ENCODE measurements around the gene SNTB2.
A peak's percentile ranks its signal among the peaks of the same experiment; 100 is the strongest.

Gene SNTB2

DNA sequence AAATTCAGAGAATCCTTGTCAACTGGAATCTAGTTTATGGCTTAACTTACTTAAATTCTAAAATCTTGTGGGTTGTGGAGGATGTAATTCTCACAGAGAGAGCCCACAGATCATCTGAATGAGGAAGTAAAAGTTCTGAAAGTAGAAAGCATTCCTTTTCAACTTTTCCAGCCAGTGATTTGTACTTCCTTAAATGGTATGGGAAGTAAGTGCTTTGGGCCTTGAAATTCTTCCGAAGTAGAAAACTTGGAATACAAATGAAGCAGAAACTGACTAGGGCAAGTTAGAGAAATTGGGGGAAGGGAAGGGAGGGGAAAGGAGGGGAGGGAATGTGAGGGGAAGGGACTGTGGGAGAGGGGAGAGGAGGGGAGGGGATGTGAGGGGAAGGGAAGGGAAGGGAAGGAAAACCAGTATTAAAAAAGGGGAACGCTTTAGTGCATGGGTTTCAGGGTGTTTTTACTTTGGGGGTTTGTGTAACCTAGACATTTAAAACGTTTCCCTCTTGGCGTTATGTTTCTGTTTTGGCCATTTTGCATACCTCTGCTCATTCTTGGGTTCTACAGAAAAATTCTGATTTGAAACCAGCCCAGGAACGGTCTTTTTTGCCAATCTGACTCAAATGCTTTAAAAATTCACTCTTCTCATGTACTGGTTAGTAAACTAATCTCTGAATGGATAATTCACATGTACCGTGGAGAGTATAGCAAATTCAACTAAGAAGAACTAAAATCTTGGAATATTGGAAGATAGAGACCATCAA, 15.5 kb upstream of the SNTB2 start:
- H3K79me2 ChIP-seq (ENCODE audit: control insufficient read depth, insufficient read depth, low read length, poor library complexity) = no peaks in the 10 kb centered on the region
- H3K27me3 ChIP-seq (ENCODE audit: insufficient read depth, low read length) = no peaks in the 10 kb centered on the region
- peak overlapping the region; percentile 33 for H4K91ac ChIP-seq (ENCODE audit: low read depth, low read length)
- no peak overlapping the region for H3K18ac ChIP-seq (ENCODE audit: low read length)
- peaks cover 1 to 6% of the 10 kb centered on the region in 2 experiments for H3K36me3 ChIP-seq (ENCODE audit: control insufficient read depth in 1 of 2, insufficient read depth in 2 of 2, low read length in 2 of 2)
- peak in 1 of 2 donors; percentile 29 for DNase-seq
- H3K9me3 ChIP-seq (ENCODE audit: insufficient read depth, low read depth, low read length) = no peaks in the 10 kb centered on the region
- H3K23ac ChIP-seq (ENCODE audit: low read length) = no peak overlapping the region
- H2BK12ac ChIP-seq (ENCODE audit: low read length) = no peak overlapping the region
- no peak overlapping the region for H4K8ac ChIP-seq (ENCODE audit: low read depth, low read length)
- H2AFZ ChIP-seq (ENCODE audit: insufficient read depth, low read length, poor library complexity) = no peak overlapping the region
- no peak overlapping the region for H2AK5ac ChIP-seq (ENCODE audit: low read length)
- peaks cover 5 to 10% of the 10 kb centered on the region in 2 experiments for H3K4me1 ChIP-seq (ENCODE audit: control insufficient read depth in 1 of 2, insufficient read depth in 2 of 2, low read length in 2 of 2)
- no peak overlapping the region for H2BK5ac ChIP-seq (ENCODE audit: low read depth, low read length, poor library complexity)
- H3K27ac ChIP-seq (ENCODE audit: low read depth, low read length) = peak overlapping the region; percentile 72
- no peak overlapping the region for H4K12ac ChIP-seq (ENCODE audit: low read depth, low read length)
- H3K4ac ChIP-seq (ENCODE audit: low read depth, low read length) = no peak overlapping the region
- no peak overlapping the region for H3K9ac ChIP-seq (ENCODE audit: low read length)
- H3K4me2 ChIP-seq (ENCODE audit: low read length) = no peak overlapping the region
- WGBS (ENCODE audit: extremely low coverage, insufficient coverage, insufficient read length) = no CpG with 5 or more reads among the region's 6 CpGs
- no peak overlapping the region for H2BK120ac ChIP-seq (ENCODE audit: insufficient read depth, low read length, poor library complexity)
- no peak overlapping the region for H3K14ac ChIP-seq (ENCODE audit: low read length)
- H3K4me3 ChIP-seq (ENCODE audit: low read depth, low read length) = no peak overlapping the region
- peaks cover 3% of the 10 kb centered on the region for H3K79me1 ChIP-seq (ENCODE audit: low read length)

DNA sequence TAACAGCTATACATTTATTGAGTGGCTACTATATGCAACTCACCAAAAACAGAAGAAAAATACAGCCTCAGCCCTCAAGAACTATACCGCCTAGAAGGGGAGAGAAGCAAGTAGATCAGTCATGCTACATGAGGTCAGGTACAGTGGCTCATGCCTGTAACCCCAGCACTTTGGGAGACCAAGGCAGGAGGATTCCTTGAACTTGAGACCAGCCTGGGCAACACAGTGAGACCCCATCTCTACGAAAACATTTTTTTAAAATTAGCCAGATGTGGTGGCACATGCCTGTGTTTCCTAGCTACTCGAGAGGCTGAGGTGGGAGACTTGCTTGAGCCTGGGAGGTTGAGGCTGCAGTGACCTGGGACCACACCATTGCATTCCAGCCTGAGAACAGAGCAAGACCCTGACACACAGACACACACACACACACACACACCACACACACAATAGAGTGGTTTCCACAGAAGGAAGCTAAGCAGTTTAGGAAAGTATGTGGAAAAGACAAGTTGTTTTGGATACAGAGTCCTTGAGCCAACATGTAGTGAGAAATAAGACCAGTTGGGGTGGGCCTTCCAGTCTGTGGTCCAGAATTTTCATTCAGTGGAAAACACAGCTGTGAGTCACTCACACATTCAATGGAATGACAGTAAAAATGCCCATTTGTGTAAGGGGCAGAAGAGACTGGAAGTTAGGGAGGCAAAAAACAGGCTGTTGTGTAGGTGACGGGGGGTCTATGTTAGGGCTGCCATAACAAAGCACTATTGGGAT, 10.7 kb upstream of the SNTB2 start:
- Histone ChIP-seq H4K12ac (ENCODE audit: low read depth, low read length) (no peak overlapping the region), H2BK120ac (ENCODE audit: insufficient read depth, low read length, poor library complexity) (no peak overlapping the region), H2BK12ac (ENCODE audit: low read length) (no peak overlapping the region), H3K27ac (ENCODE audit: low read depth, low read length) (no peak overlapping the region), H4K8ac (ENCODE audit: low read depth, low read length) (no peak overlapping the region), H3K9me3 (ENCODE audit: insufficient read depth, low read depth, low read length) (no peaks in the 10 kb centered on the region), H3K14ac (ENCODE audit: low read length) (no peak overlapping the region), H3K4me2 (ENCODE audit: low read length) (no peak overlapping the region), H3K79me1 (ENCODE audit: low read length) (peaks cover 3% of the 10 kb centered on the region), H3K4ac (ENCODE audit: low read depth, low read length) (no peak overlapping the region), H3K23ac (ENCODE audit: low read length) (no peak overlapping the region), H2AK5ac (ENCODE audit: low read length) (no peak overlapping the region), H2BK5ac (ENCODE audit: low read depth, low read length, poor library complexity) (no peak overlapping the region), H3K79me2 (ENCODE audit: control insufficient read depth, insufficient read depth, low read length, poor library complexity) (no peaks in the 10 kb centered on the region), H2AFZ (ENCODE audit: insufficient read depth, low read length, poor library complexity) (no peak overlapping the region), H3K4me1 (ENCODE audit: control insufficient read depth in 1 of 2, insufficient read depth in 2 of 2, low read length in 2 of 2) (peaks cover 5 to 10% of the 10 kb centered on the region in 2 experiments), H3K18ac (ENCODE audit: low read length) (no peak overlapping the region), H3K4me3 (ENCODE audit: low read depth, low read length) (no peak overlapping the region), H3K36me3 (ENCODE audit: control insufficient read depth in 1 of 2, insufficient read depth in 2 of 2, low read length in 2 of 2) (no peaks in the 10 kb centered on the region), H4K91ac (ENCODE audit: low read depth, low read length) (no peak overlapping the region), H3K9ac (ENCODE audit: low read length) (no peak overlapping the region), H3K27me3 (ENCODE audit: insufficient read depth, low read length) (no peaks in the 10 kb centered on the region)
- no peak for DNase-seq
- WGBS (ENCODE audit: extremely low coverage, insufficient coverage, insufficient read length) = no CpG with 5 or more reads among the region's 4 CpGs

DNA sequence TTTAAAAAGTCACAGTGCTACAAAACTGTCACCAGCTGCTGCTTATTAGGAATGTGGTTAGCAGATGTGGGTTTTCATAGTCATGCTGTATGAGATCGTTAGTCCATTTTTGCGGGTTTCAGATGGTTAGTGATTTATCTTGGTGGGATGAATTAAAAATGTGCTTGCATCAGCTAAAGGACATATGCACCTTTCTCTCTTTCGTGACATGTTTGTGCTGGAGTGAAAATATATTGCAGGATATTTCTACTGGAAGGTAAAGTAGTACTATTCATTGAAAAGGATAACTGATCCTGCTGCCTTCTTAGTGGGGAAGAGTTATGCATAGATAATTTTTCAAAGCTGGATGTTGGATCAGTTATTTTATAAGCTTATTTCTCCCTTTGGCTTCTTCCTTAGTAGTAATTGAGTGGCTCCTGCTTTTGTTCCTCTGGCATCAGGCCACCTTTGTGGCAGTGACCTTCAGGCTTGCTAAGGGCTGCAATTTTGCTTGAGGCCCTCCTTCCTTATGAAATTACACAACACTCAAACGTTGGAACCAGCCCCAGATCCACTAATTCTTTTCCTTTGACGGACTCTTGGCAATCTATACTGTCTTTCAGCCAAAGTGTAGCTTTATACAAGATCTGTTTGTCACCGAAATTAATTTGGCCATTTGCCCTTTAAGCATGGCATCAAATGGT, 7.5 kb upstream of the SNTB2 start:
- Histone ChIP-seq H3K27ac (ENCODE audit: low read depth, low read length) (no peak overlapping the region), H3K9ac (ENCODE audit: low read length) (no peak overlapping the region), H3K18ac (ENCODE audit: low read length) (no peak overlapping the region), H3K4ac (ENCODE audit: low read depth, low read length) (no peak overlapping the region), H3K27me3 (ENCODE audit: insufficient read depth, low read length) (no peaks in the 10 kb centered on the region), H3K14ac (ENCODE audit: low read length) (no peak overlapping the region), H3K23ac (ENCODE audit: low read length) (no peak overlapping the region), H3K79me1 (ENCODE audit: low read length) (no peaks in the 10 kb centered on the region), H3K4me1 (ENCODE audit: control insufficient read depth in 1 of 2, insufficient read depth in 2 of 2, low read length in 2 of 2) (peaks cover 0 to 3% of the 10 kb centered on the region in 2 experiments), H4K8ac (ENCODE audit: low read depth, low read length) (no peak overlapping the region), H2AK5ac (ENCODE audit: low read length) (no peak overlapping the region), H3K4me2 (ENCODE audit: low read length) (no peak overlapping the region), H3K4me3 (ENCODE audit: low read depth, low read length) (no peak overlapping the region), H2AFZ (ENCODE audit: insufficient read depth, low read length, poor library complexity) (no peak overlapping the region), H4K91ac (ENCODE audit: low read depth, low read length) (no peak overlapping the region), H3K36me3 (ENCODE audit: control insufficient read depth in 1 of 2, insufficient read depth in 2 of 2, low read length in 2 of 2) (no peaks in the 10 kb centered on the region), H3K79me2 (ENCODE audit: control insufficient read depth, insufficient read depth, low read length, poor library complexity) (no peaks in the 10 kb centered on the region), H2BK120ac (ENCODE audit: insufficient read depth, low read length, poor library complexity) (no peak overlapping the region), H4K12ac (ENCODE audit: low read depth, low read length) (no peak overlapping the region), H3K9me3 (ENCODE audit: insufficient read depth, low read depth, low read length) (no peaks in the 10 kb centered on the region), H2BK5ac (ENCODE audit: low read depth, low read length, poor library complexity) (no peak overlapping the region), H2BK12ac (ENCODE audit: low read length) (no peak overlapping the region)
- WGBS (ENCODE audit: extremely low coverage, insufficient coverage, insufficient read length) = no CpG with 5 or more reads among the region's 6 CpGs
- no peak for DNase-seq

DNA sequence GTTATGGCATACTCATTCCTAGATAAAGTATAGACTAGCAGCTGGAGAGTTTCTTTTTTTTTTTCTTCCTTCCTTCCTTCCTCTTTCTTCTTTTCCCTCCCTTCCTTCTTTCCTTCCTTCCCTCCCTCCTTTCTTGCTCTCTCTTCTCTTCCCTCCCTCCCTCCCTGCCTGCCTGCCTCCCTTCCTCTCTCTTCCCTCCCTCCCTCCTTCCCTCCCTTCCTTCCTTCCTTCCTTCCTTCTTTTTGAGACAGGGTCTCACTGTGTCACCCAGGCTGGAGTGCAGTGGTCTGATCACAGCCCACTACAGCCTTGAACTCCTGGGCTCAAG, 7.0 kb upstream of the SNTB2 start:
- Histone ChIP-seq H3K79me2 (ENCODE audit: control insufficient read depth, insufficient read depth, low read length, poor library complexity) (no peaks in the 10 kb centered on the region), H3K23ac (ENCODE audit: low read length) (no peak overlapping the region), H3K9ac (ENCODE audit: low read length) (no peak overlapping the region), H3K4me2 (ENCODE audit: low read length) (no peak overlapping the region), H3K79me1 (ENCODE audit: low read length) (no peaks in the 10 kb centered on the region), H2BK5ac (ENCODE audit: low read depth, low read length, poor library complexity) (no peak overlapping the region), H3K4me3 (ENCODE audit: low read depth, low read length) (no peak overlapping the region), H2AFZ (ENCODE audit: insufficient read depth, low read length, poor library complexity) (no peak overlapping the region), H3K4ac (ENCODE audit: low read depth, low read length) (no peak overlapping the region), H3K27me3 (ENCODE audit: insufficient read depth, low read length) (no peaks in the 10 kb centered on the region), H3K9me3 (ENCODE audit: insufficient read depth, low read depth, low read length) (no peaks in the 10 kb centered on the region), H2AK5ac (ENCODE audit: low read length) (no peak overlapping the region), H2BK120ac (ENCODE audit: insufficient read depth, low read length, poor library complexity) (no peak overlapping the region), H3K14ac (ENCODE audit: low read length) (no peak overlapping the region), H3K4me1 (ENCODE audit: control insufficient read depth in 1 of 2, insufficient read depth in 2 of 2, low read length in 2 of 2) (peaks cover 0 to 3% of the 10 kb centered on the region in 2 experiments), H3K27ac (ENCODE audit: low read depth, low read length) (no peak overlapping the region), H2BK12ac (ENCODE audit: low read length) (no peak overlapping the region), H4K8ac (ENCODE audit: low read depth, low read length) (no peak overlapping the region), H3K18ac (ENCODE audit: low read length) (no peak overlapping the region), H3K36me3 (ENCODE audit: control insufficient read depth in 1 of 2, insufficient read depth in 2 of 2, low read length in 2 of 2) (no peaks in the 10 kb centered on the region), H4K91ac (ENCODE audit: low read depth, low read length) (no peak overlapping the region), H4K12ac (ENCODE audit: low read depth, low read length) (no peak overlapping the region)
- DNase-seq = no peak
